Smooth muscle cell (in vitro differentiated cells): Measurements from ENCODE around the gene FREY1. TPM values are rescaled to one million over a fixed set of nuclear protein-coding genes. Genes with fewer than 3 reads are reported as not detected.

ENCODE experiments used
- DNase-seq: peaks from one replicate; lab custom pipeline; 2025; ENCODE audit not compliant: unreplicated experiment; lab: John Stamatoyannopoulos, UW
- H2AFZ ChIP-seq: fragments of 200-600 bp; sonication (generic); 2 replicates; pipeline ENCODE4 v1.6.0; 2016; ENCODE audit warnings: antibody characterized with exemption, low read depth, mild to moderate bottlenecking
- H3F3A ChIP-seq: fragments of 200-600 bp; sonication (generic); 2 replicates; pipeline ENCODE4 v1.6.0; 2017; ENCODE audit warnings: antibody characterized with exemption, low read depth
- H3K27ac ChIP-seq: fragments of 200-600 bp; sonication (generic); 2 replicates; pipeline ENCODE4 v1.5.1; 2016; ENCODE audit warnings: low read depth, mild to moderate bottlenecking
- H3K27me3 ChIP-seq: fragments of 200-600 bp; sonication (generic); 2 replicates; pipeline ENCODE4 v1.6.1; 2016; ENCODE audit warnings: low read depth, mild to moderate bottlenecking
- H3K36me3 ChIP-seq: fragments of 200-600 bp; sonication (generic); 2 replicates; pipeline ENCODE4 v1.5.1; 2016; ENCODE audit warnings: low read depth
- H3K4me1 ChIP-seq: fragments of 200-600 bp; sonication (generic); 2 replicates; pipeline ENCODE4 v1.5.1; 2016; ENCODE audit warnings: low read depth
- H3K4me2 ChIP-seq: fragments of 200-600 bp; sonication (generic); 2 replicates; pipeline ENCODE4 v1.6.0; 2016; ENCODE audit warnings: mild to moderate bottlenecking
- H3K4me3 ChIP-seq: fragments of 200-600 bp; sonication (generic); 2 replicates; pipeline ENCODE4 v1.5.1; 2016; ENCODE audit warnings: mild to moderate bottlenecking
- H3K79me2 ChIP-seq: fragments of 200-600 bp; sonication (generic); 2 replicates; pipeline ENCODE4 v1.6.0; 2016; ENCODE audit warnings: low read depth, mild to moderate bottlenecking
- H3K9ac ChIP-seq: fragments of 200-600 bp; sonication (generic); 2 replicates; pipeline ENCODE4 v1.6.0; 2016; ENCODE audit warnings: low read depth
- H3K9me3 ChIP-seq: fragments of 200-600 bp; sonication (generic); replicated peaks from 2 replicates; pipeline ENCODE4 v1.5.1; 2016; ENCODE audit warnings: low read depth
- H4K20me1 ChIP-seq: fragments of 200-600 bp; sonication (generic); 2 replicates; pipeline ENCODE4 v1.6.0; 2016; ENCODE audit warnings: low read depth
- CTCF ChIP-seq: fragments of 200-600 bp; sonication (generic); IDR thresholded peaks from 2 replicates; pipeline ENCODE4 v1.5.1; 2017; ENCODE audit warnings: borderline replicate concordance, mild to moderate bottlenecking, antibody characterized with exemption; ENCODE audit not compliant: insufficient read depth, poor library complexity, severe bottlenecking
- WGBS: methylation state at CpG from one replicate; pipeline ENCODE4 v1.1.7; 2016; ENCODE audit warnings: low lambda C conversion rate; 5-methylcytosine and 5-hydroxymethylcytosine counted together
- polyA plus RNA-seq: library from polyadenylated mRNA; unstranded; fragments of >200 nt; fragmentation: Nextera tagmentation; extraction: Ambion mirVana; gene quantifications from 2 replicates; pipeline ENCODE4 v1.2.1, GENCODE V29; 2016
- total RNA-seq: library from RNA; depleted of rRNA; stranded (reverse); fragments of >200 nt; gene quantifications from 2 replicates; pipeline ENCODE4 v1.2.3, GENCODE V29; 2014

Gene FREY1
- total and polyA plus RNA-seq, 2 experiments from 2014 or later: 0.22 to 0.57 TPM

DNA sequence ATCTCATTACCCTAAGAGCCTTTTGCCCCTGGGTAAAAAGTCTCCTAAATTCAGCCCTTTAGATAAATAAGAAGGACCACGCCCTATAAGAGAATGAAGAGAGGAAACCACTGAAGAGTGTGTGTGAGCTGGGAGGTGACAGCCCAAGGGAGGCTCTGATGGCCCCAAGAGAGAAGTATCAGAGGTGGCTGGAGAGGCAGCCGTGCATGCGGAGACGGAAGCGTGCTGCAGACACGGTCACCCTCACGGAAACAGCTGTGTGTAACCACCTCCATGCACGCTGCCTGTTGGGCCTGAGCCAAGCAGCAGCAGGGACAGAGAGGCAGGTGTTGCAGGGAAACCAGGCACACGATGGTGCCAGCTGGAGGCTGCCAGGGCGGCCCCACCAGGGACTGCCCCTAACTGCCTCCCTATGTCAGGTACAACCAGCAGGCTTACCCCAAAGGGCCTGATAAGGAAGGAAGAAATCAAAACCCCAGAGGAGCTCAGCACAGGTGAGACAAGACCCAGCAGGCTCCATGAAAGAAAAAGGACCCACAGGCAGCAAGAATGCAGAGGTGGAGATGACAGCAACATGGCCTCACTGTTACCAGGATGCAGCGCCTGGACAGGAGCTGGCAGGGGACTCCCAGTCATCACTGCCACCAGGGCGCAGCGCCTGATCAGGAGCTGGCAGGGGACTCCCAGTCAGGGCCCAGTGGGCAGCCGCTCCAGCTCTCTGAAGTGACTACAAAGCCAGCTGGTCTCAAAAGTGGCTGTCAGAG is 23.1 kb upstream of the FREY1 start:
- H3F3A ChIP-seq: no peaks in the 10 kb centered on the region
- 97% methylated on average over 14 of the region's 14 CpGs for WGBS
- H3K4me1 ChIP-seq: no peaks in the 10 kb centered on the region
- no peaks in the 10 kb centered on the region for H3K79me2 ChIP-seq
- no peak overlapping the region for H3K4me2 ChIP-seq
- peaks cover 4% of the 10 kb centered on the region for H3K36me3 ChIP-seq
- H3K9ac ChIP-seq: no peak overlapping the region
- no peaks in the 10 kb centered on the region for H3K9me3 ChIP-seq
- no peak for DNase-seq
- no peak for TF ChIP-seq CTCF
- no peak overlapping the region for H3K27ac ChIP-seq
- peaks cover 5% of the 10 kb centered on the region for H3K27me3 ChIP-seq
- no peaks in the 10 kb centered on the region for H4K20me1 ChIP-seq
- no peak overlapping the region for H3K4me3 ChIP-seq
- no peak overlapping the region for H2AFZ ChIP-seq

DNA sequence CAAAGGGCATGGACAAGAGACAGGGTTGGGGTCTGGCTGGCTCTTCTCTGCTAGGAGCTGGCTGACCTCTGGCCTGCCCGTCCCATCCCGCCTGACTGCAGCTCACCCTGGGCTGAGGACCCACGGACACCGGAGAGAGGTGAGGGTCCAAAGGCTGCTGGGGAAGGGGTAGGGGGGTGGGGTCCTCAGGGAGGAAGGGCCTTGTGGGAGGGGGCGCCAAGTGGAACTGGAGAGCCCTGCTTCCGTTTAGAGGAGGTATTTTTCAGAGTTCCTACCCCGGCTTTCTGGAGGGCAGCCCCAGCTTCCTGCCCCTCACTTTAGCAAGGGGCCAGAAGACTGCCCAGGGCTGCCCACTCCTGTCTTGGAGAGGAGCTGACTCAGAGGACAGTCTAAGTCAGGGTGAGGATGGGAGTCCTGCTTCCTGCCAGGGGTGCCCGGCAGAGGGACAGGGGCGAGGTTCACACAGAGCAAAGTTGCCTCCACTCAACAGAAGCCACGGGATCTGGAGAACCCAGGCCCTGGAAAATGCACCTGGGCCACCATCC is 22.5 kb upstream of the FREY1 start:
- Histone ChIP-seq H3K4me2 (no peak overlapping the region), H3K36me3 (no peaks in the 10 kb centered on the region), H3F3A (no peaks in the 10 kb centered on the region), H3K27me3 (peaks cover 8% of the 10 kb centered on the region), H3K4me3 (no peak overlapping the region), H3K4me1 (no peaks in the 10 kb centered on the region), H3K79me2 (no peaks in the 10 kb centered on the region), H3K9me3 (no peaks in the 10 kb centered on the region), H2AFZ (no peak overlapping the region), H3K27ac (no peak overlapping the region), H3K9ac (no peak overlapping the region), H4K20me1 (no peaks in the 10 kb centered on the region)
- WGBS: 98% methylated on average over 9 of the region's 10 CpGs
- no peak for TF ChIP-seq CTCF
- no peak for DNase-seq

DNA sequence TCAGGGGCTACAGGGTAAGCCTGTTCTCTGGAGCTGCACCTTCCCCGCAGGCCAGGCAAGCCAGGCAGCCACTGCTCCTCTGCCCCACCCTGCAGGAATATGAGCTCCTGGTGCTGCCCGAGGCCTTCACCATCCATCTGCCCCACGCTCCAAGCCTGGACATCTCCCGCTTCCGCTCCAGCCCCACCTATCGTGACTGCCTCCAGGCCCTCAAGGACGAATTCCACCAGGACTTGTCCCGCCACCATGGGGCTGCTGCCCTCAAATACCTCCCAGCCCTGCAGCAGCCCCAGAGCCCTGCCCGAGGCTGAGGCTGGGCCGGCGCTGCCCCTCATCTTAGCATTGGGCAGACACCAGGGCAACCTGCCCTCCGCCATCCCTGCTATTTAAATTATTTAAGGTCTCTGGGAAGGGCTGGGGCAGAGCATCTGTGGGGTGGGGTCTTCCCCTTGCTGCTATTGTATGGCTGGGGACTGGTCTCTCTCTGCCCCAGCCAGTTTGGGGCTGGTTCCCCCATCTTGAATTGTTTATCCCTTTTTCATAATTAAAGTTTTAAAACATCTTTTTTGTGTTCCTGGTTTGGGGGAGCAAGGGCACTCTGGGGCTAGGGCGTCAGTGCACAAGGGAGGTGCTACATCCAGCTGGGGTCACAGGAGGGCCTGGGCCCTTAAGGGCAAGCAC is 21.6 kb upstream of the FREY1 start:
- WGBS: 74% methylated on average over 13 of the region's 13 CpGs
- no peaks in the 10 kb centered on the region for H3K4me1 ChIP-seq
- H3K79me2 ChIP-seq: no peaks in the 10 kb centered on the region
- DNase-seq: no peak
- H3K9me3 ChIP-seq: no peaks in the 10 kb centered on the region
- no peaks in the 10 kb centered on the region for H3F3A ChIP-seq
- no peak overlapping the region for H3K27ac ChIP-seq
- H4K20me1 ChIP-seq: no peaks in the 10 kb centered on the region
- no peak for TF ChIP-seq CTCF
- no peak overlapping the region for H3K4me2 ChIP-seq
- H3K4me3 ChIP-seq: no peak overlapping the region
- no peak overlapping the region for H2AFZ ChIP-seq
- H3K36me3 ChIP-seq: no peaks in the 10 kb centered on the region
- H3K27me3 ChIP-seq: peaks cover 15% of the 10 kb centered on the region
- no peak overlapping the region for H3K9ac ChIP-seq
